ENCODE measurements around the gene TRMT1L. TPM values are rescaled to one million over a fixed set of nuclear protein-coding genes. Genes with fewer than 3 reads are reported as not detected.
"Not testable (repeated sequence)": the region's sequence is repeated elsewhere in the genome, so short reads cannot be mapped to it uniquely, and the experiment has no call there.

TRMT1L gene
- 17.4 and 38.8 TPM in 2 replicates for polyA plus RNA-seq (2014; cell fraction: cytosol; rRNA removed)
- polyA plus RNA-seq (2014; cell fraction: nucleus; rRNA removed): 7.4 and 12.2 TPM in 2 replicates

GRCh38 chr1:185156854-185157598, at the start of gene TRMT1L, which contains the start of gene SWT1:
TSS of gene TRMT1L (minus strand) at chr1:185156953. CDS start at chr1:185156712, 241 bp downstream.
TSS of gene SWT1 (plus strand) at chr1:185157167. CDS start at chr1:185160842, 3,675 bp downstream.
- peak; percentile 99 for DNase-seq (ENCODE audit: low spot score)

- DNase-seq (ENCODE audit: low spot score): no peak
These were observed 44.1 kb upstream of the TRMT1L start for GRCh38 chr1:185200889-185201288.

GRCh38 chr1:185198712-185199111, 42.0 kb upstream of the TRMT1L start:
- DNase-seq (ENCODE audit: low spot score): not testable (repeated sequence)

- DNase-seq (ENCODE audit: low spot score): no peak
These were observed 37.0 kb upstream of the TRMT1L start for GRCh38 chr1:185193756-185194155.

- peak; percentile 59 for DNase-seq (ENCODE audit: low spot score)
These were observed 13.6 kb upstream of the TRMT1L start for GRCh38 chr1:185170291-185170848.

- no peak for DNase-seq (ENCODE audit: low spot score)
These were observed 9.4 kb upstream of the TRMT1L start for GRCh38 chr1:185166106-185166505.

GRCh38 chr1:185162491-185162890, 5.7 kb upstream of the TRMT1L start:
- DNase-seq (ENCODE audit: low spot score): no peak

GRCh38 chr1:185159966-185160365, 3.2 kb upstream of the TRMT1L start:
- DNase-seq (ENCODE audit: low spot score): no peak

- DNase-seq (ENCODE audit: low spot score): peak; percentile 9
These were observed 2.0 kb upstream of the TRMT1L start for GRCh38 chr1:185158800-185159199.

GRCh38 chr1:185157599-185158412, 1.1 kb upstream of the TRMT1L start:
- no peak for DNase-seq (ENCODE audit: low spot score)

GRCh38 chr1:185156288-185156853, 382 bp downstream of the TRMT1L start:
- no peak for DNase-seq (ENCODE audit: low spot score)

GRCh38 chr1:185155600-185156287, 1.0 kb downstream of the TRMT1L start:
- peak; percentile 2 for DNase-seq (ENCODE audit: low spot score)

- DNase-seq (ENCODE audit: low spot score): no peak
These were observed 1.7 kb downstream of the TRMT1L start for GRCh38 chr1:185154912-185155513.

GRCh38 chr1:185152187-185152767, 4.5 kb downstream of the TRMT1L start:
- no peak for DNase-seq (ENCODE audit: low spot score)

- no peak for DNase-seq (ENCODE audit: low spot score)
These were observed 5.5 kb downstream of the TRMT1L start for GRCh38 chr1:185151215-185151614.

- no peak for DNase-seq (ENCODE audit: low spot score)
These were observed 12.5 kb downstream of the TRMT1L start for GRCh38 chr1:185144233-185144632.

- DNase-seq (ENCODE audit: low spot score): no peak
These were observed 17.5 kb downstream of the TRMT1L start for GRCh38 chr1:185139246-185139645.

GRCh38 chr1:185137896-185138545, 18.7 kb downstream of the TRMT1L start:
- DNase-seq (ENCODE audit: low spot score): no peak

- DNase-seq (ENCODE audit: low spot score): no peak
These were observed 24.2 kb downstream of the TRMT1L start for GRCh38 chr1:185132534-185132933.

GRCh38 chr1:185129708-185130107, 27.0 kb downstream of the TRMT1L start:
- no peak for DNase-seq (ENCODE audit: low spot score)

Measured in SK-N-DZ (cell line).